ENCODE data around the gene ANKRD27.

DNA sequence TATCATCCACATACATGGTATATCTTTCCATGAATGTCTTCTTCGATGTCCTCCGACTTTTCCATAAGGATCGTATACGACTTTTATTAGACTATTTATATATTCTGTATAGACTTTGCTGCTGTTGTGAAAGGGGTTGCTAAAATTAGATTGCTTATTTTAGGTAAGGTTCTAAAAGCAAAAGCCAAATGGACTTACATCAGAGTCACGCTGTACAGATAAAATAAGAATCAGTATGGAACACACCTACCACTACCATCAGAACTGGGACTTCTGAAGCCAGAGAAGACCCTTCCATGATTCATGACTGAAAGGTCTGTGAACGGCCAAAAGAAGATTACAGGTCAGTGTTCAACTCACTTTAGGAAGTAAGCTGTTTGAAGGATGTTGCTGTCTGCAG, 8.9 kb downstream of the ANKRD27 start:
- TF ChIP-seq CTCF (IDR thresholded peaks at IDR 0.05; ENCODE audit: poor library complexity, severe bottlenecking) (no peak), EZH2 (IDR thresholded peaks at IDR 0.05; ENCODE audit: borderline replicate concordance, insufficient read depth, low read length, poor library complexity, severe bottlenecking) (no peak), POLR2AphosphoS5 (IDR thresholded peaks at IDR 0.05) (no peak), TAF1 (IDR thresholded peaks at IDR 0.05; ENCODE audit: low read depth) (no peak), RAD21 (conservative IDR thresholded peaks at IDR 0.05) (no peak), REST (IDR thresholded peaks at IDR 0.05; ENCODE audit: borderline replicate concordance) (no peak), EP300 (conservative IDR thresholded peaks at IDR 0.05; ENCODE audit: poor library complexity, severe bottlenecking) (no peak), SMC3 (conservative IDR thresholded peaks at IDR 0.05; ENCODE audit: poor library complexity) (no peak)

All from neural cell (in vitro differentiated cells).